HepG2 (cell line): ENCODE results near the gene TMTC2. TPM values are rescaled to one million over a fixed set of nuclear protein-coding genes. Genes with fewer than 3 reads are reported as not detected.

Source experiments
- ATAC-seq: fragments of 200-7000 bp; cut with Tn5 transposase; 3 replicates; pipeline ENCODE4 v1.9.1; 2020; ENCODE audit warnings: mild to moderate bottlenecking, moderate library complexity
- BruUV-seq: library from RNA; stranded (reverse); fragments of 400-500 nt; replicated peaks from 2 replicates; lab custom pipeline; 2021; lab: Mats Ljungman, UMichigan
- CTCF ChIA-PET: fragments of 300-600 bp; formaldehyde crosslinking; extraction: SDS; loops from one replicate; lab custom pipeline; 2021; ENCODE audit warnings: low total read pairs, inconsistent platforms, low intra/inter-chr PET ratio; lab: Yijun Ruan, JAX
- POLR2A ChIA-PET: fragments of 350-600 bp; sonication (Branson Sonifier 250); formaldehyde crosslinking; loops from one replicate; lab custom pipeline; 2020; ENCODE audit warnings: antibody characterized with exemption, inconsistent platforms; lab: Yijun Ruan, JAX
- DNase-seq: peaks from one replicate; pipeline ENCODE4 v3.0.0-alpha.2; 2015; ENCODE audit warnings: low spot score
- FAIRE-seq: peaks from 3 replicates; lab custom pipeline; 2011; peaks lifted over from hg19 to GRCh38; lab: Jason Lieb, UNC
- H2AFZ ChIP-seq: one replicate; pipeline ENCODE4 v1.6.1; 2011; ENCODE audit warnings: low read length, inconsistent platforms
- H3K27ac ChIP-seq: fragments of 300-600 bp; 3 replicates; pipeline ENCODE4 v1.8.0; 2011; ENCODE audit warnings: mixed run types, mild to moderate bottlenecking, mixed read lengths, low read length, inconsistent platforms; ENCODE audit not compliant: insufficient read depth; ENCODE audit errors: extremely low read length
- H3K27me3 ChIP-seq, 2 experiments: fragments of 200-600 bp in 1 of 2; 2 replicates in 1 of 2; 3 replicates in 1 of 2; pipeline versions ENCODE4 v1.6.0 to v1.8.0; 2011; ENCODE audit warnings: low read length in 2 of 2, mild to moderate bottlenecking in 2 of 2, moderate library complexity in 2 of 2, inconsistent platforms in 1 of 2; ENCODE audit not compliant: insufficient read depth in 2 of 2, control insufficient read depth in 1 of 2
- H3K36me3 ChIP-seq, 2 experiments: fragments of 200-600 bp in 1 of 2; replicated peaks in 1 of 2; 2 replicates in 1 of 2; 3 replicates in 1 of 2; pipeline versions ENCODE4 v1.5.1 to v1.8.0; 2011; ENCODE audit warnings: low read length in 2 of 2, inconsistent platforms in 1 of 2; ENCODE audit not compliant: insufficient read depth in 2 of 2, control insufficient read depth in 1 of 2
- H3K4me1 ChIP-seq: 2 replicates; pipeline ENCODE4 v1.5.1; 2012; ENCODE audit warnings: low read length, inconsistent platforms; ENCODE audit not compliant: insufficient read depth
- H3K4me2 ChIP-seq: 2 replicates; pipeline ENCODE4 v1.6.0; 2011; ENCODE audit warnings: low read depth, low read length, inconsistent platforms
- H3K4me3 ChIP-seq, 3 experiments: fragments of 200-600 bp in 1 of 3; sonication (generic), shearing (Covaris generic) in 1 of 3; replicated peaks in 1 of 3; 2 replicates each; pipeline ENCODE4 v1.5.1; 2011 to 2016; ENCODE audit warnings: low read length in 3 of 3, inconsistent platforms in 2 of 3, low read depth in 2 of 3, mild to moderate bottlenecking in 2 of 3, control low read depth in 1 of 3, mixed read lengths in 1 of 3; ENCODE audit not compliant: insufficient read depth in 1 of 3
- H3K79me2 ChIP-seq: one replicate; pipeline ENCODE4 v1.6.1; 2011; ENCODE audit warnings: low read length, inconsistent platforms; ENCODE audit not compliant: insufficient read depth
- H3K9ac ChIP-seq: 2 replicates; pipeline ENCODE4 v1.6.0; 2011; ENCODE audit warnings: mild to moderate bottlenecking, low read depth, low read length, inconsistent platforms; ENCODE audit not compliant: insufficient read depth
- H3K9me3 ChIP-seq: 2 replicates; pipeline ENCODE4 v1.5.1; 2012; ENCODE audit warnings: mild to moderate bottlenecking, low read length
- H4K20me1 ChIP-seq: 2 replicates; pipeline ENCODE4 v1.6.0; 2011; ENCODE audit warnings: inconsistent platforms, mild to moderate bottlenecking, low read length, moderate library complexity; ENCODE audit not compliant: insufficient read depth
- HDAC2 ChIP-seq: sonication (generic); formaldehyde crosslinking; IDR thresholded peaks from 2 replicates; pipeline ENCODE4 v1.4.0; 2020; ENCODE audit warnings: missing genetic modification reagents
- HNF1B ChIP-seq: sonication (generic); formaldehyde crosslinking; IDR thresholded peaks from 2 replicates; pipeline ENCODE4 v1.5.1; 2020; ENCODE audit warnings: mild to moderate bottlenecking, moderate library complexity, missing genetic modification reagents
- IRF1 ChIP-seq: sonication (generic); formaldehyde crosslinking; IDR thresholded peaks from 2 replicates; pipeline ENCODE4 v1.4.0; 2020; ENCODE audit warnings: low read depth, mild to moderate bottlenecking, missing genetic modification reagents
- MATR3 ChIP-seq: sonication (generic); formaldehyde crosslinking; IDR thresholded peaks from 2 replicates; pipeline ENCODE4 v1.4.0; 2020; ENCODE audit warnings: missing genetic modification reagents
- MYNN ChIP-seq: sonication (generic); formaldehyde crosslinking; IDR thresholded peaks from 2 replicates; pipeline ENCODE4 v1.4.0; 2020; ENCODE audit warnings: mild to moderate bottlenecking, low read depth, missing genetic modification reagents
- ZFP82 ChIP-seq: sonication (generic); formaldehyde crosslinking; IDR thresholded peaks from 2 replicates; pipeline ENCODE4 v1.5.1; 2020; ENCODE audit warnings: mild to moderate bottlenecking, missing genetic modification reagents, borderline replicate concordance
- ZNF180 ChIP-seq: sonication (generic); formaldehyde crosslinking; IDR thresholded peaks from 2 replicates; pipeline ENCODE4 v1.4.0; 2020; ENCODE audit warnings: low read depth, missing genetic modification reagents, borderline replicate concordance
- ZNF280D ChIP-seq: sonication (generic); formaldehyde crosslinking; IDR thresholded peaks from 2 replicates; pipeline ENCODE4 v1.5.1; 2020; ENCODE audit warnings: mild to moderate bottlenecking, missing genetic modification reagents
- WGBS: methylation state at CpG from one replicate; pipeline ENCODE4 v1.1.6; 2017; ENCODE audit warnings: low lambda C conversion rate; 5-methylcytosine and 5-hydroxymethylcytosine counted together
- in situ Hi-C: cut with HindIII; loops from 2 replicates; pipeline ENCODE4 v1.10.0; 2017; ENCODE audit warnings: low pct_unique_long_range_greater_than_20kb; ENCODE audit not compliant: extremely low pct_ligation_motif_present
- intact Hi-C: fragments of 100-400 bp; cut with micrococcal nuclease; formaldehyde crosslinking; loops from one replicate; pipeline ENCODE4 v1.10.0; 2022; ENCODE audit not compliant: unreplicated experiment
- polyA plus RNA-seq, 8 experiments: library from polyadenylated mRNA; depleted of rRNA in 3 of 8; stranded (reverse) in 7 of 8; unstranded in 1 of 8; fragments of >200 nt; fragmentation: Illumina TruSeq in 4 of 8; extraction: Trizol in 4 of 8; gene quantifications; 2 replicates each; pipeline versions ENCODE4 v1.2.1 to v1.2.3, GENCODE V29; 2011 to 2016; ENCODE audit warnings: low read depth in 4 of 8, missing spikeins in 1 of 8, mixed read lengths in 1 of 8; ENCODE audit not compliant: insufficient read depth in 1 of 8
- total RNA-seq, 5 experiments: library from RNA; depleted of rRNA; stranded (reverse); fragments of >200 nt; fragmentation: Illumina TruSeq; extraction: Trizol; gene quantifications; 2 replicates each; pipeline ENCODE4 v1.2.3, GENCODE V29; 2016; ENCODE audit warnings: low read depth in 1 of 5

The TMTC2 gene
- total and polyA plus RNA-seq, 2 of the 13 experiments (the other 11 are each of a cell fraction or from before 2014, with no cell fraction given), result 0.55 to 0.63 TPM

GRCh38 chr12:83086023-83086422 lies 399.3 kb downstream of the TMTC2 start:
- no peak for FAIRE-seq
- Histone ChIP-seq H3K4me2 (no peak overlapping the region), H3K9me3 (no peaks in the 10 kb centered on the region), H3K27me3 (no peaks in the 10 kb centered on the region), H3K36me3 (no peaks in the 10 kb centered on the region), H4K20me1 (no peaks in the 10 kb centered on the region), H3K27ac (no peak overlapping the region), H3K4me1 (no peaks in the 10 kb centered on the region), H3K4me3 (no peak overlapping the region), H3K9ac (no peak overlapping the region), H2AFZ (no peak overlapping the region), H3K79me2 (no peaks in the 10 kb centered on the region)
- no peak for DNase-seq
- WGBS, result 0% methylated on average over 2 of the region's 10 CpGs
- in situ Hi-C loops (no loop called here), intact Hi-C loops (no loop called here)
- POLR2A ChIA-PET, result no interaction called here
- no peak for ATAC-seq
- BruUV-seq, result no TSS peak
- CTCF ChIA-PET, result no interaction called here
- TF ChIP-seq ZNF280D (CRISPR knock-in tag) (no peak), IRF1 (no peak), ZNF180 (no peak), MATR3 (CRISPR knock-in tag) (no peak), ZFP82 (CRISPR knock-in tag) (no peak), HNF1B (CRISPR knock-in tag) (no peak), MYNN (CRISPR knock-in tag) (no peak), HDAC2 (CRISPR knock-in tag) (no peak)
- TF ChIP-seq, all 625 proteins: peak for 0
